Stimulated activated CD4-positive, alpha-beta T cell treated with anti-CD3 and anti-CD28 coated beads, Interleukin-2, amount 100 ng/mL, for 4 hours (primary cell): Measurements from ENCODE around the gene RDH16.
"Not testable (repeated sequence)": the region's sequence is repeated elsewhere in the genome, so short reads cannot be mapped to it uniquely, and the experiment has no call there.

Experiments
- DNase-seq: peaks from one replicate; pipeline ENCODE4 v3.0.0-alpha.2; 2020; ENCODE audit warnings: low read depth

Gene RDH16

GRCh38 chr12:56953314-56953713, 4.1 kb downstream of the RDH16 start:
- DNase-seq = no peak

GRCh38 chr12:56951582-56952339, 5.6 kb downstream of the RDH16 start:
- DNase-seq = no peak

- no peak for DNase-seq
Observed at GRCh38 chr12:56948881-56949280, 8.5 kb downstream of the RDH16 start.

- DNase-seq = no peak
Observed at GRCh38 chr12:56948457-56948777, 9.0 kb downstream of the RDH16 start.

GRCh38 chr12:56947633-56948456, 9.6 kb downstream of the RDH16 start:
- DNase-seq = no peak

GRCh38 chr12:56943878-56944277, 13.5 kb downstream of the RDH16 start:
- DNase-seq = no peak

GRCh38 chr12:56943374-56943773, 14.0 kb downstream of the RDH16 start:
- DNase-seq = not testable (repeated sequence)

GRCh38 chr12:56941299-56942017, 15.9 kb downstream of the RDH16 start:
- DNase-seq = no peak

- not testable (repeated sequence) for DNase-seq
Observed at GRCh38 chr12:56940942-56941298, 16.5 kb downstream of the RDH16 start.

- no peak for DNase-seq
Observed at GRCh38 chr12:56935752-56936151, 21.7 kb downstream of the RDH16 start.

GRCh38 chr12:56935157-56935556, 22.3 kb downstream of the RDH16 start:
- DNase-seq = no peak

GRCh38 chr12:56933826-56934625, 23.4 kb downstream of the RDH16 start, which contains the start of gene SDR9C7:
TSS of gene SDR9C7 (minus strand) at chr12:56934408. CDS start at chr12:56934261, 147 bp downstream.
- no peak for DNase-seq

GRCh38 chr12:56932867-56933266, 24.5 kb downstream of the RDH16 start:
- DNase-seq = no peak

- DNase-seq = no peak
Observed at GRCh38 chr12:56932146-56932545, 25.3 kb downstream of the RDH16 start.

GRCh38 chr12:56931474-56931978, 25.9 kb downstream of the RDH16 start:
- DNase-seq = no peak

- DNase-seq = no peak
Observed at GRCh38 chr12:56930241-56930640, 27.2 kb downstream of the RDH16 start.

GRCh38 chr12:56929780-56930179, 27.6 kb downstream of the RDH16 start:
- no peak for DNase-seq

- no peak for DNase-seq
Observed at GRCh38 chr12:56928262-56928661, 29.1 kb downstream of the RDH16 start.

GRCh38 chr12:56927281-56927680, 30.1 kb downstream of the RDH16 start:
- DNase-seq = no peak

GRCh38 chr12:56922031-56922430, 35.4 kb downstream of the RDH16 start:
- no peak for DNase-seq

- DNase-seq = no peak
Observed at GRCh38 chr12:56921346-56921745, 36.1 kb downstream of the RDH16 start.

GRCh38 chr12:56918139-56918538, 39.3 kb downstream of the RDH16 start:
- DNase-seq = not testable (repeated sequence)
